MCF 10A (cell line): ENCODE results near the gene OR56A5. TPM values are rescaled to one million over a fixed set of nuclear protein-coding genes. Genes with fewer than 3 reads are reported as not detected.
"Not testable (repeated sequence)": the region's sequence is repeated elsewhere in the genome, so short reads cannot be mapped to it uniquely, and the experiment has no call there.

Experiments used
- BruUV-seq: library from RNA; stranded (reverse); fragments of 400-500 nt; replicated peaks from 2 replicates; lab custom pipeline; 2021; lab: Mats Ljungman, UMichigan
- CTCF ChIA-PET: fragments of 300-600 bp; sonication (Branson Sonifier 250); formaldehyde crosslinking; extraction: SDS; loops from one replicate; lab custom pipeline; 2021; ENCODE audit warnings: antibody characterized with exemption, inconsistent platforms; lab: Yijun Ruan, JAX
- POLR2A ChIA-PET: fragments of 300-600, 350-650 bp; sonication (Branson Sonifier 250); formaldehyde crosslinking; extraction: SDS; loops from one replicate; lab custom pipeline; 2020; ENCODE audit warnings: antibody characterized with exemption, inconsistent platforms; lab: Yijun Ruan, JAX
- DNase-seq: peaks from one replicate; pipeline ENCODE4 v3.0.0-alpha.2; 2018; ENCODE audit not compliant: unreplicated experiment
- H3K27ac Mint-ChIP-seq: one replicate; pipeline ENCODE4 v1.8.0; 2022; ENCODE audit warnings: mild to moderate bottlenecking, low read depth, mixed read lengths; ENCODE audit not compliant: unreplicated experiment
- H3K27me3 Mint-ChIP-seq: one replicate; pipeline ENCODE4 v1.8.0; 2022; ENCODE audit warnings: mixed read lengths; ENCODE audit not compliant: insufficient read depth, unreplicated experiment
- H3K36me3 Mint-ChIP-seq: one replicate; pipeline ENCODE4 v1.8.0; 2022; ENCODE audit warnings: mild to moderate bottlenecking, moderate library complexity, mixed read lengths; ENCODE audit not compliant: insufficient read depth, unreplicated experiment
- H3K4me1 Mint-ChIP-seq: one replicate; pipeline ENCODE4 v1.8.0; 2022; ENCODE audit warnings: mixed read lengths; ENCODE audit not compliant: insufficient read depth, unreplicated experiment
- H3K4me3 Mint-ChIP-seq: one replicate; pipeline ENCODE4 v1.8.0; 2022; ENCODE audit warnings: mild to moderate bottlenecking, moderate library complexity, mixed read lengths; ENCODE audit not compliant: unreplicated experiment
- H3K9me3 Mint-ChIP-seq: one replicate; pipeline ENCODE4 v1.8.0; 2022; ENCODE audit warnings: mixed read lengths; ENCODE audit not compliant: unreplicated experiment
- intact Hi-C: fragments of 100-400 bp; cut with micrococcal nuclease; formaldehyde crosslinking; loops from 2 replicates; pipeline ENCODE4 v1.14.1; 2022
- total RNA-seq: library from RNA; stranded (reverse); gene quantifications from 2 replicates; pipeline ENCODE4 v1.2.3, GENCODE V29; 2022
- TF ChIP-seq, protein P1 (sequence below): fragments of 200-600 bp; IDR thresholded peaks from one replicate; pipeline ENCODE4 v1.8.0; 2022; ENCODE audit warnings: antibody characterized with exemption, mild to moderate bottlenecking; ENCODE audit not compliant: unreplicated experiment

The OR56A5 gene
- total RNA-seq, 1 experiment from 2014 or later: not detected

- Mint-ChIP-seq H3K9me3 (no peaks in the 10 kb centered on the region), H3K4me1 (no peaks in the 10 kb centered on the region), H3K4me3 (no peak overlapping the region), H3K27ac (no peak overlapping the region), H3K36me3 (no peaks in the 10 kb centered on the region), H3K27me3 (peaks cover 12% of the 10 kb centered on the region)
- DNase-seq: no peak
- TF ChIP-seq, protein P1, sequence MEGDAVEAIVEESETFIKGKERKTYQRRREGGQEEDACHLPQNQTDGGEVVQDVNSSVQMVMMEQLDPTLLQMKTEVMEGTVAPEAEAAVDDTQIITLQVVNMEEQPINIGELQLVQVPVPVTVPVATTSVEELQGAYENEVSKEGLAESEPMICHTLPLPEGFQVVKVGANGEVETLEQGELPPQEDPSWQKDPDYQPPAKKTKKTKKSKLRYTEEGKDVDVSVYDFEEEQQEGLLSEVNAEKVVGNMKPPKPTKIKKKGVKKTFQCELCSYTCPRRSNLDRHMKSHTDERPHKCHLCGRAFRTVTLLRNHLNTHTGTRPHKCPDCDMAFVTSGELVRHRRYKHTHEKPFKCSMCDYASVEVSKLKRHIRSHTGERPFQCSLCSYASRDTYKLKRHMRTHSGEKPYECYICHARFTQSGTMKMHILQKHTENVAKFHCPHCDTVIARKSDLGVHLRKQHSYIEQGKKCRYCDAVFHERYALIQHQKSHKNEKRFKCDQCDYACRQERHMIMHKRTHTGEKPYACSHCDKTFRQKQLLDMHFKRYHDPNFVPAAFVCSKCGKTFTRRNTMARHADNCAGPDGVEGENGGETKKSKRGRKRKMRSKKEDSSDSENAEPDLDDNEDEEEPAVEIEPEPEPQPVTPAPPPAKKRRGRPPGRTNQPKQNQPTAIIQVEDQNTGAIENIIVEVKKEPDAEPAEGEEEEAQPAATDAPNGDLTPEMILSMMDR: no peak
- BruUV-seq: no TSS peak
- ChIA-PET CTCF (interaction anchor here (0.6 kb wide), 1 partner anchor 390 kb away, joined by 3 read pairs; no protein-coding TSS in a partner anchor), POLR2A (no interaction called here)
- intact Hi-C loops: no loop called here
These were observed 5.2 kb upstream of the OR56A5 start for GRCh38 chr11:5973530-5973929.

GRCh38 chr11:5967708-5968107 lies 586 bp downstream of the OR56A5 start:
- H3K27me3 Mint-ChIP-seq: peaks cover 12% of the 10 kb centered on the region
- no TSS peak for BruUV-seq
- H3K4me1 Mint-ChIP-seq: no peaks in the 10 kb centered on the region
- intact Hi-C loops: no loop called here
- no peaks in the 10 kb centered on the region for H3K36me3 Mint-ChIP-seq
- DNase-seq: no peak
- POLR2A ChIA-PET: interaction anchor here (0.7 kb wide), 1 partner anchor 86 kb away, joined by 6 read pairs; no protein-coding TSS in a partner anchor
- H3K27ac Mint-ChIP-seq: no peak overlapping the region
- TF ChIP-seq, protein P1: no peak
- H3K4me3 Mint-ChIP-seq: no peak overlapping the region
- H3K9me3 Mint-ChIP-seq: peaks cover 32% of the 10 kb centered on the region
- CTCF ChIA-PET: interaction anchor here (0.6 to 0.7 kb wide), 2 partner anchors 26 to 386 kb away, joined by 3 to 4 read pairs; no protein-coding TSS in a partner anchor

DNA sequence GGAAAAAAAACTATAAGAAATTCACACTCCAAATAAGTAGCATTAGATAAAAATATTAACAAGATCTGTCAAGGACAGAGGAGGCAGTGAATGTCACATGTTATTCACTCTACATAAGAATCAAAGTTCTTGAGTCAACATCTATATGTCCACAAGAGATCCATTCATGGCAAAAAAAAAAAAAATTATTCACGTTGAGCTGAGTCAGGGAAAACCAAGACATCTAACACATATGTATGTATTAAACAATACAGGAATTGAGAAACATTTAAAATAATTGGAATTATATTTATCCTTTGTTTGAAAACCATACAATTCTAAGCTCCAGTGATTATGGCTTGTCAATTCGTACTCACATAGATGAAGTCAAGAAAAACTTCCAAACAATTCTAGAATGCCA lies 1.3 kb downstream of the OR56A5 start:
- Mint-ChIP-seq H3K27me3 (peaks cover 12% of the 10 kb centered on the region), H3K27ac (no peak overlapping the region), H3K4me1 (no peaks in the 10 kb centered on the region), H3K36me3 (no peaks in the 10 kb centered on the region), H3K9me3 (peaks cover 32% of the 10 kb centered on the region), H3K4me3 (no peak overlapping the region)
- no TSS peak for BruUV-seq
- intact Hi-C loops: no loop called here
- POLR2A ChIA-PET: interaction anchor here (0.7 kb wide), 1 partner anchor 85 kb away, joined by 6 read pairs; no protein-coding TSS in a partner anchor
- TF ChIP-seq, protein P1: no peak
- no peak for DNase-seq
- CTCF ChIA-PET: interaction anchor here (0.6 to 0.7 kb wide), 2 partner anchors 27 to 387 kb away, joined by 3 to 4 read pairs; no protein-coding TSS in a partner anchor

GRCh38 chr11:5960704-5961320 lies 7.5 kb downstream of the OR56A5 start:
- H3K4me1 Mint-ChIP-seq, H3K27ac Mint-ChIP-seq, H3K4me3 Mint-ChIP-seq, H3K27me3 Mint-ChIP-seq, H3K36me3 Mint-ChIP-seq, intact Hi-C loops, BruUV-seq, DNase-seq, POLR2A ChIA-PET, CTCF ChIA-PET: not testable (repeated sequence)
- peaks cover 21% of the 10 kb centered on the region for H3K9me3 Mint-ChIP-seq
